ENCODE measurements around the gene CA9. TPM values are rescaled to one million over a fixed set of nuclear protein-coding genes. Genes with fewer than 3 reads are reported as not detected.

CA9 gene
- total and polyA plus RNA-seq, 2 experiments from 2014 or later, result 0.27 to 2.1 TPM

- Histone ChIP-seq H3K4me3 (no peak overlapping the region), H2AFZ (no peak overlapping the region), H3K4me2 (no peak overlapping the region), H3K9me3 (ENCODE audit: low read depth) (no peaks in the 10 kb centered on the region), H4K20me1 (ENCODE audit: insufficient read depth, poor library complexity, severe bottlenecking) (no peaks in the 10 kb centered on the region), H3K27ac (no peak overlapping the region), H3K36me3 (replicated peaks; ENCODE audit: insufficient read depth, low read depth) (peaks cover 4% of the 10 kb centered on the region), H3K9me2 (replicated peaks; ENCODE audit: insufficient read depth) (no peaks in the 10 kb centered on the region), H3K79me2 (no peaks in the 10 kb centered on the region), H3K27me3 (no peaks in the 10 kb centered on the region), H3K4me1 (ENCODE audit: insufficient read depth) (no peaks in the 10 kb centered on the region)
- TF ChIP-seq EZH2 (IDR thresholded peaks at IDR 0.05; ENCODE audit: borderline replicate concordance), result no peak
- TF ChIP-seq, protein P1, sequence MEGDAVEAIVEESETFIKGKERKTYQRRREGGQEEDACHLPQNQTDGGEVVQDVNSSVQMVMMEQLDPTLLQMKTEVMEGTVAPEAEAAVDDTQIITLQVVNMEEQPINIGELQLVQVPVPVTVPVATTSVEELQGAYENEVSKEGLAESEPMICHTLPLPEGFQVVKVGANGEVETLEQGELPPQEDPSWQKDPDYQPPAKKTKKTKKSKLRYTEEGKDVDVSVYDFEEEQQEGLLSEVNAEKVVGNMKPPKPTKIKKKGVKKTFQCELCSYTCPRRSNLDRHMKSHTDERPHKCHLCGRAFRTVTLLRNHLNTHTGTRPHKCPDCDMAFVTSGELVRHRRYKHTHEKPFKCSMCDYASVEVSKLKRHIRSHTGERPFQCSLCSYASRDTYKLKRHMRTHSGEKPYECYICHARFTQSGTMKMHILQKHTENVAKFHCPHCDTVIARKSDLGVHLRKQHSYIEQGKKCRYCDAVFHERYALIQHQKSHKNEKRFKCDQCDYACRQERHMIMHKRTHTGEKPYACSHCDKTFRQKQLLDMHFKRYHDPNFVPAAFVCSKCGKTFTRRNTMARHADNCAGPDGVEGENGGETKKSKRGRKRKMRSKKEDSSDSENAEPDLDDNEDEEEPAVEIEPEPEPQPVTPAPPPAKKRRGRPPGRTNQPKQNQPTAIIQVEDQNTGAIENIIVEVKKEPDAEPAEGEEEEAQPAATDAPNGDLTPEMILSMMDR (IDR thresholded peaks at IDR 0.05; ENCODE audit: poor library complexity), result no peak
- TF ChIP-seq EZH2phosphoT487 (IDR thresholded peaks at IDR 0.05; ENCODE audit: low read depth, severe bottlenecking, unreplicated experiment), result no peak
- no peak for DNase-seq (ENCODE audit: low spot score)
- WGBS (ENCODE audit: low lambda C conversion rate, missing lambda C conversion rate), result 94% methylated on average over 10 of the region's 10 CpGs
Observed at GRCh38 chr9:35706951-35707350, 33.2 kb downstream of the CA9 start.

DNA sequence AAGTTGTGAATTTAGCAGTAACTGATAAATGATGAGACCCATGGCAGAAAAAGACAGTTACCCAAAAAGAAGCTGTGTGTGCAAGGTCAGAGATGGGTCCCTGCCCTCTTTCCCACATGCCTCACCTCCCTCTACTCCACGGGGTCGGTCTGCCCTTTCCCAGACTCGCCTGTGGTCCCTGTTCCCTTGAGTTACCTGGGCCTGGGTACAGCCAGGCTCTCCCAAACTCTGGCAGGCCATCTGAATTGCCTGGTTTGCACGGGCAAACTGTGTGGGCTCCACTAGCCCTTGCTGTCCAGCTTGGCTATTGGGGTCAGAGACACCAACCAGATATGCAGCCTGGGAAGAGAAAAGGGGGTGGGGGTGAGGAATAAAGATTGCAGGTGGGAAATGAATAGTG is 34.4 kb downstream of the CA9 start:
- no peak overlapping the region for H2AFZ ChIP-seq
- 97% methylated on average over 4 of the region's 4 CpGs for WGBS (ENCODE audit: low lambda C conversion rate, missing lambda C conversion rate)

GRCh38 chr9:35710818-35711500 is 37.2 kb downstream of the CA9 start:
- H3K27me3 ChIP-seq, result no peaks in the 10 kb centered on the region
- no peaks in the 10 kb centered on the region for H3K79me2 ChIP-seq
- H3K4me1 ChIP-seq (ENCODE audit: insufficient read depth), result no peaks in the 10 kb centered on the region
- H3K9me3 ChIP-seq (ENCODE audit: low read depth), result no peaks in the 10 kb centered on the region
- no peaks in the 10 kb centered on the region for H4K20me1 ChIP-seq (ENCODE audit: insufficient read depth, poor library complexity, severe bottlenecking)
- no peaks in the 10 kb centered on the region for H3K9me2 ChIP-seq (replicated peaks; ENCODE audit: insufficient read depth)
- 95% methylated on average over 7 of the region's 7 CpGs for WGBS (ENCODE audit: low lambda C conversion rate, missing lambda C conversion rate)
- H3K4me3 ChIP-seq, result no peak overlapping the region
- no peak overlapping the region for H3K4me2 ChIP-seq
- H3K36me3 ChIP-seq (replicated peaks; ENCODE audit: insufficient read depth, low read depth), result peaks cover 7% of the 10 kb centered on the region
- DNase-seq (ENCODE audit: low spot score), result no peak
- no peak overlapping the region for H2AFZ ChIP-seq
- no peak overlapping the region for H3K27ac ChIP-seq
- no peak for TF ChIP-seq EZH2 (IDR thresholded peaks at IDR 0.05; ENCODE audit: borderline replicate concordance)
- TF ChIP-seq, protein P1 (IDR thresholded peaks at IDR 0.05; ENCODE audit: poor library complexity), result no peak
- TF ChIP-seq EZH2phosphoT487 (IDR thresholded peaks at IDR 0.05; ENCODE audit: low read depth, severe bottlenecking, unreplicated experiment), result no peak

More for the DNA sequence above, 34.4 kb downstream of the CA9 start:
- TF ChIP-seq EZH2phosphoT487 (IDR thresholded peaks at IDR 0.05; ENCODE audit: low read depth, severe bottlenecking, unreplicated experiment) (no peak), EZH2 (IDR thresholded peaks at IDR 0.05; ENCODE audit: borderline replicate concordance) (no peak)
- TF ChIP-seq, protein P1 (IDR thresholded peaks at IDR 0.05; ENCODE audit: poor library complexity), result no peak
- no peak overlapping the region for H3K27ac ChIP-seq
- no peak overlapping the region for H3K4me2 ChIP-seq
- no peaks in the 10 kb centered on the region for H3K79me2 ChIP-seq
- no peaks in the 10 kb centered on the region for H3K27me3 ChIP-seq
- H3K9me3 ChIP-seq (ENCODE audit: low read depth), result no peaks in the 10 kb centered on the region
- no peak for DNase-seq (ENCODE audit: low spot score)
- H3K4me3 ChIP-seq, result no peak overlapping the region
- H3K9me2 ChIP-seq (replicated peaks; ENCODE audit: insufficient read depth), result no peaks in the 10 kb centered on the region
- H3K36me3 ChIP-seq (replicated peaks; ENCODE audit: insufficient read depth, low read depth), result peaks cover 4% of the 10 kb centered on the region
- no peaks in the 10 kb centered on the region for H4K20me1 ChIP-seq (ENCODE audit: insufficient read depth, poor library complexity, severe bottlenecking)
- H3K4me1 ChIP-seq (ENCODE audit: insufficient read depth), result no peaks in the 10 kb centered on the region
